Smooth muscle cell of the brain vasculature (primary cell): ENCODE results near the gene OVAAL.

Experiments used
- DNase-seq: peaks from one replicate; pipeline ENCODE4 v3.0.0-alpha.2; 2012; ENCODE audit warnings: low read depth, low spot score

OVAAL gene

GRCh38 chr1:180571060-180571831, 12.5 kb downstream of the OVAAL start:
- no peak for DNase-seq

GRCh38 chr1:180571832-180572636, 13.3 kb downstream of the OVAAL start:
- no peak for DNase-seq

GRCh38 chr1:180572760-180573159, 14.0 kb downstream of the OVAAL start:
- DNase-seq = no peak

GRCh38 chr1:180574031-180574713, 15.4 kb downstream of the OVAAL start:
- no peak for DNase-seq

GRCh38 chr1:180577361-180577760, 18.6 kb downstream of the OVAAL start:
- no peak for DNase-seq

GRCh38 chr1:180579961-180580611, 21.3 kb downstream of the OVAAL start:
- no peak for DNase-seq

- no peak for DNase-seq
These were observed 22.9 kb downstream of the OVAAL start for GRCh38 chr1:180581635-180582039.

- no peak for DNase-seq
These were observed 26.1 kb downstream of the OVAAL start for GRCh38 chr1:180584869-180585268.

GRCh38 chr1:180585994-180586359, 27.2 kb downstream of the OVAAL start:
- no peak for DNase-seq

- DNase-seq = no peak
These were observed 27.9 kb downstream of the OVAAL start for GRCh38 chr1:180586671-180587155.

GRCh38 chr1:180588121-180588520, 29.4 kb downstream of the OVAAL start:
- DNase-seq = no peak

GRCh38 chr1:180590889-180591288, 32.1 kb downstream of the OVAAL start:
- no peak for DNase-seq

GRCh38 chr1:180593382-180593781, 34.6 kb downstream of the OVAAL start:
- DNase-seq = no peak

- no peak for DNase-seq
These were observed 36.0 kb downstream of the OVAAL start for GRCh38 chr1:180594723-180595122.

- DNase-seq = no peak
These were observed 37.2 kb downstream of the OVAAL start for GRCh38 chr1:180595966-180596365.

GRCh38 chr1:180597520-180597919, 38.8 kb downstream of the OVAAL start:
- no peak for DNase-seq

- DNase-seq = no peak
These were observed 39.7 kb downstream of the OVAAL start for GRCh38 chr1:180598333-180598974.

- no peak for DNase-seq
These were observed 41.6 kb downstream of the OVAAL start for GRCh38 chr1:180600343-180600742.

- no peak for DNase-seq
These were observed 42.7 kb downstream of the OVAAL start for GRCh38 chr1:180601512-180601911.

- no peak for DNase-seq
These were observed 44.6 kb downstream of the OVAAL start for GRCh38 chr1:180603223-180603849.

- DNase-seq = no peak
These were observed 45.1 kb downstream of the OVAAL start for GRCh38 chr1:180603850-180604226.
